ENCODE measurements around the gene FOXN3. TPM values are rescaled to one million over a fixed set of nuclear protein-coding genes. Genes with fewer than 3 reads are reported as not detected.
"Not testable (repeated sequence)": the region's sequence is repeated elsewhere in the genome, so short reads cannot be mapped to it uniquely, and the experiment has no call there.

FOXN3 gene
- total RNA-seq, 1 donor from 2014 or later = 15.0 TPM

- DNase-seq (ENCODE audit: low read depth in 2 of 2) = no peak
Observed at GRCh38 chr14:89307409-89307808, 109.6 kb downstream of the FOXN3 start.

- peak; percentile 68 to 72 for DNase-seq (ENCODE audit: low read depth in 2 of 2)
Observed at GRCh38 chr14:89304972-89305703, 111.9 kb downstream of the FOXN3 start.

- DNase-seq (ENCODE audit: low read depth in 2 of 2) = no peak
Observed at GRCh38 chr14:89304561-89304960, 112.5 kb downstream of the FOXN3 start.

- peak; percentile 26 to 72 for DNase-seq (ENCODE audit: low read depth in 2 of 2)
Observed at GRCh38 chr14:89303456-89304435, 113.3 kb downstream of the FOXN3 start.

- DNase-seq (ENCODE audit: low read depth in 2 of 2) = peak in 1 of 2 donors; percentile 54
Observed at GRCh38 chr14:89302396-89302950, 114.6 kb downstream of the FOXN3 start.

- DNase-seq (ENCODE audit: low read depth in 2 of 2) = no peak
Observed at GRCh38 chr14:89299587-89299986, 117.4 kb downstream of the FOXN3 start.

GRCh38 chr14:89298056-89298834 lies 118.8 kb downstream of the FOXN3 start:
- no peak for DNase-seq (ENCODE audit: low read depth in 2 of 2)

GRCh38 chr14:89296281-89296745 lies 120.7 kb downstream of the FOXN3 start:
- no peak for DNase-seq (ENCODE audit: low read depth in 2 of 2)

- no peak for DNase-seq (ENCODE audit: low read depth in 2 of 2)
Observed at GRCh38 chr14:89294872-89295271, 122.2 kb downstream of the FOXN3 start.

GRCh38 chr14:89294469-89294868 lies 122.6 kb downstream of the FOXN3 start:
- DNase-seq (ENCODE audit: low read depth in 2 of 2) = not testable (repeated sequence)

GRCh38 chr14:89294060-89294459 lies 123.0 kb downstream of the FOXN3 start:
- DNase-seq (ENCODE audit: low read depth in 2 of 2) = no peak

- DNase-seq (ENCODE audit: low read depth in 2 of 2) = no peak
Observed at GRCh38 chr14:89293314-89293916, 123.6 kb downstream of the FOXN3 start.

GRCh38 chr14:89292579-89293313 lies 124.3 kb downstream of the FOXN3 start:
- DNase-seq (ENCODE audit: low read depth in 2 of 2) = no peak

- DNase-seq (ENCODE audit: low read depth in 2 of 2) = no peak
Observed at GRCh38 chr14:89291351-89291940, 125.6 kb downstream of the FOXN3 start.

GRCh38 chr14:89290813-89291212 lies 126.2 kb downstream of the FOXN3 start:
- DNase-seq (ENCODE audit: low read depth in 2 of 2) = no peak

- DNase-seq (ENCODE audit: low read depth in 2 of 2) = no peak
Observed at GRCh38 chr14:89289477-89289876, 127.6 kb downstream of the FOXN3 start.

GRCh38 chr14:89288114-89288513 lies 128.9 kb downstream of the FOXN3 start:
- no peak for DNase-seq (ENCODE audit: low read depth in 2 of 2)

- DNase-seq (ENCODE audit: low read depth in 2 of 2) = peak; percentile 54 to 78
Observed at GRCh38 chr14:89284333-89285058, 132.5 kb downstream of the FOXN3 start.
